ENCODE results near the gene DUSP28. TPM values are rescaled to one million over a fixed set of nuclear protein-coding genes. Genes with fewer than 3 reads are reported as not detected.

Gene DUSP28
- total and polyA plus RNA-seq, 2 of the 8 experiments (the other 6 are each of a cell fraction or from before 2014, with no cell fraction given): 2.1 to 2.3 TPM

DNA sequence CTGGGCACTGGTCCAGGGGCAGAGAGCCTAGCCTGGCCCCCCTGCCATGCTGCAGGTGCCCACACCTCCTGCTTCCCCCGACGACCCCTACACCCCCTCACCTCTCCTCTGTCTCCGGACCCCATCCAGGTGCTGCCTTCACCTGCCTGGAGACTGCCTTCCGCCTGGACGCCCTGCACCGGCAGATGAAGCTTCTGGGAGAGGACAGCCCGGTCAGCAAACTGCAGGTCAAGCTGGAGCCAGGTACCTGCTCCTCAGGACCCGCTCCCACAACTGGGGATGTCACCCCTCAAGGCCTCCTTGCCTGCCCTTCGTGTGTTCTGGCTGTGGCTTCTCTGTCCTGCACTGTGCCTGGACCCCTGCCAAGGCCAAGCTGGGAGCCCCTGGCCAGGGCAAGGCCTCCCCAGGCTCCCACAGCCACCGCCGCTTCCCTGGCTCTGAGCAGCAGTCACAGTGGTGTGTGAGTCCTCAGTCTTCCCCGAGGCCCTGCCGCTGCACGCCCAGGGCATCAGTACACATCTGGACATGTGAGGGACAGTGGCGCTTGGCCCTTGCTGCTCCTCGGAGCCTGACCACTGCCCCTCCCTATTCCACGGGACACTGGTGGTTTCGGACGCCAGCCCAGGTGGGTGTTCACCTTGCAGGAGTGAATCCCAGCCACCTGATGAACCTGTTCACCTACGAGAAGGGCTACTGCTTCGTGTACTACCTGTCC lies 14.4 kb downstream of the DUSP28 start:
- H2BK12ac ChIP-seq (ENCODE audit: low read depth, low read length): no peak overlapping the region
- no peak overlapping the region; the same call in 1 of the 2 replicates for H4K8ac ChIP-seq (ENCODE audit: extremely low read depth, insufficient read depth, low read length)
- DNase-seq (ENCODE audit: low read depth in 1 of 2, low spot score in 2 of 2) (no peak), FAIRE-seq (no peak)
- H3K23me2 ChIP-seq (ENCODE audit: low read depth, low read length): no peaks in the 10 kb centered on the region
- H3K4ac ChIP-seq (replicated peaks; ENCODE audit: insufficient read length, low read depth, low read length): no peak overlapping the region
- H2AK5ac ChIP-seq (ENCODE audit: low read depth, low read length): no peak overlapping the region
- no peak overlapping the region for H3K23ac ChIP-seq (ENCODE audit: insufficient read length)
- H2BK120ac ChIP-seq (replicated peaks; ENCODE audit: low read depth, low read length): no peak overlapping the region
- no peak overlapping the region for H3K14ac ChIP-seq (ENCODE audit: insufficient read length)
- ChIA-PET CTCF (ENCODE audit: partially characterized antibody) (interaction anchor here (0.7 to 1.4 kb wide), 4 partner anchors 8 to 46 kb away, joined by 3 to 4 read pairs (median 3); no protein-coding TSS in a partner anchor), POLR2A (ENCODE audit: partially characterized antibody) (interaction anchor here (1.0 to 1.2 kb wide), 2 partner anchors 12 to 14 kb away, joined by 3 read pairs; partner anchors contain the start of gene CAPN10)
- no peak overlapping the region for H2BK15ac ChIP-seq (ENCODE audit: low read length)
- H3K79me2 ChIP-seq (ENCODE audit: control insufficient read depth in 1 of 2, insufficient read depth in 2 of 2, low read length in 2 of 2): no peaks in the 10 kb centered on the region
- 90% methylated on average over 17 of the region's 21 CpGs; no CpG with 5 or more reads in 1 of the 2 experiments for WGBS, 2 experiments (ENCODE audit: extremely low coverage in 1 of 2, insufficient coverage in 1 of 2, insufficient read length in 1 of 2, insufficient replicate concordance in 2 of 2, low coverage in 1 of 2, low lambda C conversion rate in 2 of 2, missing lambda C conversion rate in 1 of 2)
- H2BK20ac ChIP-seq (ENCODE audit: low read length): no peak overlapping the region
- no peak overlapping the region for H4K91ac ChIP-seq (replicated peaks; ENCODE audit: insufficient read length, low read length)
- no peak overlapping the region for H3K9ac ChIP-seq (replicated peaks in 1 of 4; ENCODE audit: extremely low read depth in 1 of 4, low read depth in 3 of 4, low read length in 3 of 4)
- H3K56ac ChIP-seq (replicated peaks; ENCODE audit: insufficient read length, low read depth, low read length): no peak overlapping the region
- no peak overlapping the region for H3K18ac ChIP-seq (ENCODE audit: extremely low read depth, low read length)
- TF ChIP-seq PHF8 (conservative IDR thresholded peaks at IDR 0.05; ENCODE audit: low read depth, low read length) (no peak), TEAD4 (IDR thresholded peaks at IDR 0.05; ENCODE audit: low read depth, low read length) (no peak), HDAC2 (IDR thresholded peaks at IDR 0.05; ENCODE audit: borderline replicate concordance in 1 of 2, low read depth in 2 of 2, low read length in 2 of 2) (no peak), TAF1 (IDR thresholded peaks at IDR 0.05; ENCODE audit: low read depth, low read length) (no peak), CREB1 (IDR thresholded peaks at IDR 0.05) (no peak), EZH2 (IDR thresholded peaks at IDR 0.05; ENCODE audit: low read depth, low read length, severe bottlenecking) (no peak), BCL11A (IDR thresholded peaks at IDR 0.05; ENCODE audit: low read depth in 2 of 2, low read length in 2 of 2) (no peak), RXRA (IDR thresholded peaks at IDR 0.05; ENCODE audit: insufficient read depth, low read depth, low read length) (no peak), HDAC6 (IDR thresholded peaks at IDR 0.05; ENCODE audit: low read depth, low read length) (no peak), POLR2A (IDR thresholded peaks at IDR 0.05; ENCODE audit: control extremely low read depth in 1 of 2, low read depth in 2 of 2, low read length in 2 of 2) (no peak)
- peaks cover 0 to under 1% (median 0%) of the 10 kb centered on the region in 4 experiments; a peak in 1 of 7 replicates for H3K4me1 ChIP-seq (replicated peaks in 1 of 4; ENCODE audit: control insufficient read depth in 3 of 4, insufficient read depth in 4 of 4, low read length in 3 of 4)
- no peak overlapping the region for H2AFZ ChIP-seq (ENCODE audit: low read length)
- H3K79me1 ChIP-seq (ENCODE audit: low read depth, low read length): no peaks in the 10 kb centered on the region
- H4K20me1 ChIP-seq (replicated peaks in 1 of 2; ENCODE audit: control insufficient read depth in 1 of 2, insufficient read depth in 2 of 2, low read length in 2 of 2): peaks cover 5 to 14% of the 10 kb centered on the region in 2 experiments
- H3K36me3 ChIP-seq (ENCODE audit: control insufficient read depth in 2 of 4, insufficient read depth in 4 of 4, low read length in 3 of 4): no peaks in the 10 kb centered on the region
- H3K27me3 ChIP-seq (replicated peaks in 1 of 4; ENCODE audit: control insufficient read depth in 3 of 4, extremely low read depth in 1 of 4, insufficient read depth in 3 of 4, low read length in 3 of 4): peaks cover 4 to 9% (median 7%) of the 10 kb centered on the region in 4 experiments; a peak in 6 of 7 replicates
- H3K4me2 ChIP-seq (ENCODE audit: insufficient read depth in 1 of 2, low read depth in 2 of 2, low read length in 2 of 2): no peak overlapping the region
- H4K5ac ChIP-seq (ENCODE audit: insufficient read length, low read depth, low read length): no peak overlapping the region
- H3K27ac ChIP-seq (ENCODE audit: low read depth, low read length): no peak overlapping the region
- H3K9me3 ChIP-seq (ENCODE audit: insufficient read depth in 2 of 2, low read depth in 1 of 2, low read length in 1 of 2): no peaks in the 10 kb centered on the region
- no peak overlapping the region for H3K4me3 ChIP-seq (ENCODE audit: extremely low read depth in 1 of 4, insufficient read depth in 2 of 4, low read depth in 3 of 4, low read length in 4 of 4)
- H2BK5ac ChIP-seq (ENCODE audit: low read depth, low read length): no peak overlapping the region

All from H1 (cell line).